Activated CD8-positive, alpha-beta T cell treated with anti-CD3 and anti-CD28 coated beads for 36 hours (primary cell): ENCODE measurements around the gene ATAD3B. TPM values are rescaled to one million over a fixed set of nuclear protein-coding genes. Genes with fewer than 3 reads are reported as not detected.
"Not testable (repeated sequence)": the region's sequence is repeated elsewhere in the genome, so short reads cannot be mapped to it uniquely, and the experiment has no call there.

ENCODE experiments used
- ATAC-seq: fragments of 200-7000 bp; cut with Tn5 transposase; one replicate; pipeline ENCODE4 v1.10.0; 2021; ENCODE audit warnings: mild to moderate bottlenecking, moderate library complexity
- CTCF ChIA-PET: fragments of 350-600 bp; sonication (Branson Sonifier 250); formaldehyde crosslinking; loops from one replicate; lab custom pipeline; 2021; ENCODE audit warnings: antibody characterized with exemption; lab: Charles Lee
- POLR2A ChIA-PET: fragments of 350-600 bp; sonication (Branson Sonifier 250); formaldehyde crosslinking; loops from one replicate; lab custom pipeline; 2021; ENCODE audit warnings: antibody characterized with exemption; lab: Charles Lee
- DNase-seq: peaks from one replicate; pipeline ENCODE4 v3.0.0-alpha.2; 2020
- H3K27ac Mint-ChIP-seq: one replicate; pipeline ENCODE4 v1.8.0; 2021; ENCODE audit warnings: mild to moderate bottlenecking, mixed read lengths
- H3K27me3 Mint-ChIP-seq: one replicate; pipeline ENCODE4 v1.8.0; 2021; ENCODE audit warnings: mixed read lengths
- H3K36me3 Mint-ChIP-seq: one replicate; pipeline ENCODE4 v1.8.0; 2021; ENCODE audit warnings: low read depth, mixed read lengths
- H3K4me1 Mint-ChIP-seq: one replicate; pipeline ENCODE4 v1.8.0; 2021; ENCODE audit warnings: low read depth, mixed read lengths
- H3K4me3 Mint-ChIP-seq: one replicate; pipeline ENCODE4 v1.8.0; 2021; ENCODE audit warnings: mild to moderate bottlenecking, moderate library complexity, mixed read lengths
- H3K9me3 Mint-ChIP-seq: one replicate; pipeline ENCODE4 v1.8.0; 2021; ENCODE audit warnings: mixed read lengths
- CTCF ChIP-seq: fragments of 200-600 bp; IDR thresholded peaks from one replicate; pipeline ENCODE4 v1.8.0; 2022; ENCODE audit warnings: antibody characterized with exemption, mild to moderate bottlenecking
- intact Hi-C: fragments of 100-400 bp; cut with micrococcal nuclease; formaldehyde crosslinking; loops from one replicate; pipeline ENCODE4 v1.10.0; 2022
- total RNA-seq, 2 experiments: library from RNA; stranded (reverse); gene quantifications; one replicate each; pipeline ENCODE4 v1.2.3, GENCODE V29; 2021

Gene ATAD3B
- total RNA-seq, 2 experiments from 2014 or later, result 42.5 to 48.1 TPM

GRCh38 chr1:1517973-1518620 lies 46.5 kb downstream of the ATAD3B start:
- no peak for TF ChIP-seq CTCF
- Mint-ChIP-seq H3K27me3 (no peaks in the 10 kb centered on the region), H3K27ac (no peak overlapping the region), H3K9me3 (no peaks in the 10 kb centered on the region), H3K4me1 (peaks cover 5% of the 10 kb centered on the region), H3K4me3 (no peak overlapping the region), H3K36me3 (peaks cover 31% of the 10 kb centered on the region)
- intact Hi-C loops, result no loop called here
- DNase-seq (no peak), ATAC-seq (no peak)
- CTCF ChIA-PET, result no interaction called here
- POLR2A ChIA-PET, result no interaction called here

GRCh38 chr1:1518621-1519007 lies 47.0 kb downstream of the ATAD3B start:
- H3K4me1 Mint-ChIP-seq, H3K27me3 Mint-ChIP-seq, intact Hi-C loops, DNase-seq, H3K27ac Mint-ChIP-seq, H3K9me3 Mint-ChIP-seq, ATAC-seq, H3K4me3 Mint-ChIP-seq, CTCF ChIA-PET, POLR2A ChIA-PET: not testable (repeated sequence)
- peaks cover 32% of the 10 kb centered on the region for H3K36me3 Mint-ChIP-seq

GRCh38 chr1:1519805-1520505 lies 48.4 kb downstream of the ATAD3B start:
- H3K4me1 Mint-ChIP-seq, intact Hi-C loops: not testable (repeated sequence)

GRCh38 chr1:1521331-1521730 lies 49.8 kb downstream of the ATAD3B start:
- no peak for TF ChIP-seq CTCF
- H3K9me3 Mint-ChIP-seq, result no peaks in the 10 kb centered on the region
- H3K36me3 Mint-ChIP-seq, result peaks cover 31% of the 10 kb centered on the region
- H3K4me3 Mint-ChIP-seq, result no peak overlapping the region
- POLR2A ChIA-PET, result no interaction called here
- intact Hi-C loops, result no loop called here
- H3K27me3 Mint-ChIP-seq, result no peaks in the 10 kb centered on the region
- CTCF ChIA-PET, result no interaction called here
- no peak overlapping the region for H3K27ac Mint-ChIP-seq
- ATAC-seq (no peak), DNase-seq (no peak)
- no peaks in the 10 kb centered on the region for H3K4me1 Mint-ChIP-seq

More at GRCh38 chr1:1519805-1520505, 48.4 kb downstream of the ATAD3B start:
- ATAC-seq, H3K27me3 Mint-ChIP-seq, H3K27ac Mint-ChIP-seq, H3K9me3 Mint-ChIP-seq, CTCF ChIA-PET, POLR2A ChIA-PET, DNase-seq, H3K4me3 Mint-ChIP-seq: not testable (repeated sequence)
- H3K36me3 Mint-ChIP-seq, result peaks cover 31% of the 10 kb centered on the region

GRCh38 chr1:1522536-1522935 lies 51.0 kb downstream of the ATAD3B start:
- H3K4me3 Mint-ChIP-seq, DNase-seq, H3K27me3 Mint-ChIP-seq, POLR2A ChIA-PET, CTCF ChIA-PET, intact Hi-C loops, H3K9me3 Mint-ChIP-seq, ATAC-seq, H3K27ac Mint-ChIP-seq, H3K4me1 Mint-ChIP-seq: not testable (repeated sequence)
- H3K36me3 Mint-ChIP-seq, result peaks cover 30% of the 10 kb centered on the region

- DNase-seq, H3K4me3 Mint-ChIP-seq, H3K27me3 Mint-ChIP-seq, ATAC-seq, H3K4me1 Mint-ChIP-seq, POLR2A ChIA-PET, H3K27ac Mint-ChIP-seq, CTCF ChIA-PET, H3K9me3 Mint-ChIP-seq, intact Hi-C loops: not testable (repeated sequence)
- peaks cover 27% of the 10 kb centered on the region for H3K36me3 Mint-ChIP-seq
Observed at GRCh38 chr1:1523226-1523625, 51.7 kb downstream of the ATAD3B start.

GRCh38 chr1:1523651-1524050 lies 52.1 kb downstream of the ATAD3B start:
- CTCF ChIA-PET, POLR2A ChIA-PET, H3K27me3 Mint-ChIP-seq, H3K27ac Mint-ChIP-seq, H3K4me1 Mint-ChIP-seq, ATAC-seq, H3K9me3 Mint-ChIP-seq, H3K4me3 Mint-ChIP-seq, intact Hi-C loops, DNase-seq: not testable (repeated sequence)
- H3K36me3 Mint-ChIP-seq, result peaks cover 23% of the 10 kb centered on the region

- H3K36me3 Mint-ChIP-seq, result peaks cover 27% of the 10 kb centered on the region
- CTCF ChIA-PET, H3K4me3 Mint-ChIP-seq, H3K4me1 Mint-ChIP-seq, H3K9me3 Mint-ChIP-seq, H3K27ac Mint-ChIP-seq, H3K27me3 Mint-ChIP-seq, DNase-seq, ATAC-seq, intact Hi-C loops, POLR2A ChIA-PET: not testable (repeated sequence)
Observed at GRCh38 chr1:1524750-1525383, 53.3 kb downstream of the ATAD3B start.

- H3K27ac Mint-ChIP-seq, intact Hi-C loops, H3K4me1 Mint-ChIP-seq, H3K4me3 Mint-ChIP-seq, ATAC-seq, DNase-seq, POLR2A ChIA-PET, H3K9me3 Mint-ChIP-seq, H3K27me3 Mint-ChIP-seq, CTCF ChIA-PET: not testable (repeated sequence)
- peaks cover 34% of the 10 kb centered on the region for H3K36me3 Mint-ChIP-seq
Observed at GRCh38 chr1:1526476-1526875, 54.9 kb downstream of the ATAD3B start.
